Uterus (tissue), 2 donors: ENCODE data around the gene ABT1.

Experiments
- POLR2A ChIP-seq, 2 donors: fragments of 450-650 bp; IDR thresholded peaks; one replicate each; pipeline ENCODE4 v1.6.1; 2016; ENCODE audit warnings: antibody characterized with exemption in 2 of 2, mild to moderate bottlenecking in 1 of 2, moderate library complexity in 1 of 2
- TF ChIP-seq, protein P1 (sequence below), 4 experiments: fragments of 200-600 bp in 2 of 4; fragments of 450-650 bp in 2 of 4; sonication (generic) in 2 of 4; IDR thresholded peaks; one replicate each; pipeline ENCODE4 v1.5.1; 2016 to 2019; ENCODE audit warnings: antibody characterized with exemption in 4 of 4, mild to moderate bottlenecking in 2 of 4, moderate library complexity in 1 of 4

DNA sequence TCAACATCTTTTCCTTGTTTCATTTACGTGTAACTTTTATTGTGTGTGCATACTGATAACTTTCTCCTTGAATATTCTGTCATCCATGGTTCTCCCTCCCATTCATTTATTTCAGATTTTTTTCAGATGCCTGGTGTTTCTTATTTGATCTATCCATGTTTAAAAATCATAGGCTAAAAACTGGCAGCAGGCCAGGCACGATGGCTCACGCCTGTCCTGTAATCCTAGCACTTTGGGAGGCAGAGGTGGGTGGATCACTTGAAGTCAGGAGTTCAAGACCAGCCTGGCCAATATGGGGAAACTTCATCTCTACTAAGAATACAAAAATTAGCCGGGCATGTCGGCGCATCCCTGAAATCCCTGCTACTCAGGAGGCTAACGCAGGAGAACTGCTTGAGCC, 31.1 kb downstream of the ABT1 start:
- TF ChIP-seq, protein P1, sequence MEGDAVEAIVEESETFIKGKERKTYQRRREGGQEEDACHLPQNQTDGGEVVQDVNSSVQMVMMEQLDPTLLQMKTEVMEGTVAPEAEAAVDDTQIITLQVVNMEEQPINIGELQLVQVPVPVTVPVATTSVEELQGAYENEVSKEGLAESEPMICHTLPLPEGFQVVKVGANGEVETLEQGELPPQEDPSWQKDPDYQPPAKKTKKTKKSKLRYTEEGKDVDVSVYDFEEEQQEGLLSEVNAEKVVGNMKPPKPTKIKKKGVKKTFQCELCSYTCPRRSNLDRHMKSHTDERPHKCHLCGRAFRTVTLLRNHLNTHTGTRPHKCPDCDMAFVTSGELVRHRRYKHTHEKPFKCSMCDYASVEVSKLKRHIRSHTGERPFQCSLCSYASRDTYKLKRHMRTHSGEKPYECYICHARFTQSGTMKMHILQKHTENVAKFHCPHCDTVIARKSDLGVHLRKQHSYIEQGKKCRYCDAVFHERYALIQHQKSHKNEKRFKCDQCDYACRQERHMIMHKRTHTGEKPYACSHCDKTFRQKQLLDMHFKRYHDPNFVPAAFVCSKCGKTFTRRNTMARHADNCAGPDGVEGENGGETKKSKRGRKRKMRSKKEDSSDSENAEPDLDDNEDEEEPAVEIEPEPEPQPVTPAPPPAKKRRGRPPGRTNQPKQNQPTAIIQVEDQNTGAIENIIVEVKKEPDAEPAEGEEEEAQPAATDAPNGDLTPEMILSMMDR (IDR thresholded peaks at IDR 0.05) = no peak
- no peak for TF ChIP-seq POLR2A (IDR thresholded peaks at IDR 0.05)
